SK-N-SH treated with all-trans-retinoic acid at 6 μM for 48 hours (cell line): ENCODE data around the gene THAP11.

Experiments used
- ATAC-seq: fragments of 200-7000 bp; cut with Tn5 transposase; 3 replicates; pipeline ENCODE4 v1.9.1; 2020; ENCODE audit warnings: mild to moderate bottlenecking, moderate library complexity
- ARNTL ChIP-seq: fragments of 450-650 bp; formaldehyde crosslinking; IDR thresholded peaks from 2 replicates; pipeline ENCODE4 v1.5.0; 2020; ENCODE audit warnings: low read depth, mild to moderate bottlenecking, moderate library complexity, borderline replicate concordance
- BACH2 ChIP-seq: fragments of 250-450 bp; sonication (Bioruptor Pico); IDR thresholded peaks from 2 replicates; pipeline ENCODE4 v1.9.0; 2021; ENCODE audit warnings: mild to moderate bottlenecking, borderline replicate concordance
- CREB5 ChIP-seq: fragments of 250-450 bp; sonication (Bioruptor Pico); IDR thresholded peaks from 2 replicates; pipeline ENCODE4 v1.5.1; 2020; ENCODE audit warnings: low read depth, mild to moderate bottlenecking, moderate library complexity
- CSDC2 ChIP-seq: fragments of 250-450 bp; sonication (Bioruptor Pico); IDR thresholded peaks from 2 replicates; pipeline ENCODE4 v1.5.0; 2020; ENCODE audit warnings: mild to moderate bottlenecking, moderate library complexity
- CSRNP3 ChIP-seq: fragments of 250-450 bp; sonication (Bioruptor Pico); IDR thresholded peaks from 2 replicates; pipeline ENCODE4 v1.5.1; 2021; ENCODE audit warnings: mild to moderate bottlenecking, moderate library complexity
- ESRRG ChIP-seq: fragments of 250-450 bp; sonication (Bioruptor Pico); IDR thresholded peaks from 2 replicates; pipeline ENCODE4 v1.6.1; 2021; ENCODE audit warnings: mild to moderate bottlenecking
- GLIS3 ChIP-seq: fragments of 250-450 bp; sonication (Bioruptor Pico); IDR thresholded peaks from 2 replicates; pipeline ENCODE4 v1.5.0; 2020; ENCODE audit warnings: mild to moderate bottlenecking, moderate library complexity
- ISL1 ChIP-seq: fragments of 250-450 bp; sonication (Bioruptor Pico); IDR thresholded peaks from 2 replicates; pipeline ENCODE4 v2.1.2; 2022; ENCODE audit warnings: mild to moderate bottlenecking, moderate library complexity
- PATZ1 ChIP-seq: fragments of 250-450 bp; sonication (Bioruptor Pico); IDR thresholded peaks from 2 replicates; pipeline ENCODE4 v1.8.0; 2020; ENCODE audit warnings: mild to moderate bottlenecking, moderate library complexity, borderline replicate concordance
- POU6F1 ChIP-seq: fragments of 250-450 bp; sonication (Bioruptor Pico); IDR thresholded peaks from 2 replicates; pipeline ENCODE4 v1.8.0; 2021; ENCODE audit warnings: low read depth, mild to moderate bottlenecking, moderate library complexity, borderline replicate concordance
- RARB ChIP-seq: fragments of 250-450 bp; sonication (Bioruptor Pico); IDR thresholded peaks from 2 replicates; pipeline ENCODE4 v1.8.0; 2021; ENCODE audit warnings: mild to moderate bottlenecking, moderate library complexity
- SNAI2 ChIP-seq: fragments of 250-450 bp; sonication (Bioruptor Pico); IDR thresholded peaks from 2 replicates; pipeline ENCODE4 v1.5.0; 2020; ENCODE audit warnings: mild to moderate bottlenecking, moderate library complexity
- TCF4 ChIP-seq: fragments of 250-450 bp; sonication (Bioruptor Pico); IDR thresholded peaks from 2 replicates; pipeline ENCODE4 v1.8.0; 2021; ENCODE audit warnings: mild to moderate bottlenecking, moderate library complexity, borderline replicate concordance
- TOX ChIP-seq: fragments of 250-450 bp; sonication (Bioruptor Pico); IDR thresholded peaks from 2 replicates; pipeline ENCODE4 v1.8.0; 2021; ENCODE audit warnings: mild to moderate bottlenecking, moderate library complexity, borderline replicate concordance
- ZC3H10 ChIP-seq: fragments of 250-450 bp; sonication (Bioruptor Pico); IDR thresholded peaks from 2 replicates; pipeline ENCODE4 v1.5.1; 2021; ENCODE audit warnings: mild to moderate bottlenecking, moderate library complexity
- ZFP3 ChIP-seq: fragments of 250-450 bp; sonication (Bioruptor Pico); IDR thresholded peaks from 2 replicates; pipeline ENCODE4 v1.5.0; 2020; ENCODE audit warnings: mild to moderate bottlenecking, moderate library complexity
- ZFP30 ChIP-seq: fragments of 450-650 bp; formaldehyde crosslinking; IDR thresholded peaks from 2 replicates; pipeline ENCODE4 v1.5.0; 2022; ENCODE audit warnings: mild to moderate bottlenecking, moderate library complexity
- ZNF565 ChIP-seq: fragments of 450-650 bp; formaldehyde crosslinking; conservative IDR thresholded peaks from 2 replicates; pipeline ENCODE4 v1.5.0; 2020; ENCODE audit warnings: low read depth, mild to moderate bottlenecking, moderate library complexity
- ZNF70 ChIP-seq: fragments of 450-650 bp; formaldehyde crosslinking; IDR thresholded peaks from 2 replicates; pipeline ENCODE4 v1.5.0; 2020; ENCODE audit warnings: mild to moderate bottlenecking, moderate library complexity
- ZNF8 ChIP-seq: fragments of 450-650 bp; formaldehyde crosslinking; IDR thresholded peaks from 2 replicates; pipeline ENCODE4 v1.5.0; 2020; ENCODE audit warnings: mild to moderate bottlenecking, moderate library complexity

The THAP11 gene

GRCh38 chr16:67873435-67874370, 31.6 kb downstream of the THAP11 start:
- ATAC-seq: peak; percentile 42
- TF ChIP-seq ZNF8 (CRISPR knock-in tag) (no peak), ISL1 (CRISPR knock-in tag) (no peak), ZFP3 (CRISPR knock-in tag) (no peak), CREB5 (CRISPR knock-in tag) (no peak), GLIS3 (no peak), TOX (CRISPR knock-in tag) (no peak), ZFP30 (CRISPR knock-in tag) (no peak), ZC3H10 (CRISPR knock-in tag) (no peak), BACH2 (CRISPR knock-in tag) (no peak), ZNF565 (CRISPR knock-in tag) (no peak), CSDC2 (CRISPR knock-in tag) (no peak), PATZ1 (CRISPR knock-in tag) (no peak), POU6F1 (CRISPR knock-in tag) (no peak), ZNF70 (CRISPR knock-in tag) (no peak), SNAI2 (CRISPR knock-in tag) (no peak), ARNTL (no peak), ESRRG (no peak), RARB (CRISPR knock-in tag) (no peak)
- TF ChIP-seq, all 23 proteins: peak for 0

GRCh38 chr16:67874372-67874771, 32.3 kb downstream of the THAP11 start:
- no peak for ATAC-seq
- no peak for TF ChIP-seq BACH2 (CRISPR knock-in tag)
- TF ChIP-seq, all 23 proteins: peak for 0

GRCh38 chr16:67877064-67877463, 34.9 kb downstream of the THAP11 start:
- TF ChIP-seq ZC3H10 (CRISPR knock-in tag) (no peak), PATZ1 (CRISPR knock-in tag) (no peak), CSDC2 (CRISPR knock-in tag) (no peak), ARNTL (no peak), TCF4 (CRISPR knock-in tag) (no peak), CSRNP3 (CRISPR knock-in tag) (no peak), ZNF565 (CRISPR knock-in tag) (no peak), ESRRG (no peak), TOX (CRISPR knock-in tag) (no peak), GLIS3 (no peak)
- ATAC-seq: no peak
